NT2/D1 (cell line): ENCODE results near the gene GPT2.

Experiments used
- DNase-seq: peaks from one replicate; pipeline ENCODE4 v3.0.0-alpha.2; 2011; ENCODE audit warnings: low read depth, low spot score
- H3K27me3 ChIP-seq: 2 replicates; pipeline ENCODE4 v1.6.0; 2011; ENCODE audit warnings: mild to moderate bottlenecking; ENCODE audit not compliant: insufficient read length, insufficient read depth
- H3K36me3 ChIP-seq: 2 replicates; pipeline ENCODE4 v1.6.1; 2011; ENCODE audit warnings: mild to moderate bottlenecking, low read length, mixed read lengths; ENCODE audit not compliant: insufficient read depth, insufficient read length
- H3K4me1 ChIP-seq: 2 replicates; pipeline ENCODE4 v1.5.1; 2011; ENCODE audit not compliant: insufficient read depth, insufficient read length
- H3K4me3 ChIP-seq: 2 replicates; pipeline ENCODE4 v1.5.1; 2011; ENCODE audit warnings: low read depth; ENCODE audit not compliant: insufficient read length
- H3K9ac ChIP-seq: 2 replicates; pipeline ENCODE4 v1.6.0; 2011; ENCODE audit warnings: low read depth; ENCODE audit not compliant: insufficient read length
- H3K9me3 ChIP-seq: 2 replicates; pipeline ENCODE4 v1.5.1; 2011; ENCODE audit warnings: mild to moderate bottlenecking, low read length; ENCODE audit not compliant: insufficient read depth
- SUZ12 ChIP-seq: IDR thresholded peaks from 2 replicates; pipeline ENCODE4 v1.6.1; 2011; ENCODE audit not compliant: insufficient read length, insufficient read depth; ENCODE audit errors: extremely low read depth
- YY1 ChIP-seq: IDR thresholded peaks from 2 replicates; pipeline ENCODE4 v1.6.1; 2011; ENCODE audit not compliant: insufficient read length, insufficient read depth
- ZNF274 ChIP-seq: IDR thresholded peaks from 2 replicates; pipeline ENCODE4 v1.6.1; 2011; ENCODE audit warnings: mild to moderate bottlenecking, low read depth, low read length

The GPT2 gene

GRCh38 chr16:46971271-46971670 is 87.1 kb downstream of the GPT2 start:
- Histone ChIP-seq H3K36me3 (peaks cover 60% of the 10 kb centered on the region), H3K4me1 (no peaks in the 10 kb centered on the region), H3K27me3 (no peaks in the 10 kb centered on the region), H3K9ac (no peak overlapping the region), H3K9me3 (no peaks in the 10 kb centered on the region), H3K4me3 (no peak overlapping the region)
- TF ChIP-seq SUZ12 = no peak
- no peak for TF ChIP-seq YY1
- TF ChIP-seq ZNF274 = no peak
- no peak for DNase-seq

GRCh38 chr16:46972429-46973206 is 88.5 kb downstream of the GPT2 start:
- no peak for TF ChIP-seq YY1
- no peak for TF ChIP-seq ZNF274
- no peak for TF ChIP-seq SUZ12
- H3K36me3 ChIP-seq = peaks cover 47% of the 10 kb centered on the region
- peak overlapping the region; percentile 98 for H3K9ac ChIP-seq
- H3K9me3 ChIP-seq = no peaks in the 10 kb centered on the region
- DNase-seq = no peak
- no peaks in the 10 kb centered on the region for H3K27me3 ChIP-seq
- no peaks in the 10 kb centered on the region for H3K4me1 ChIP-seq
- peak overlapping the region; percentile 88 for H3K4me3 ChIP-seq

- H3K9ac ChIP-seq = peak within 1 kb of the TSS; percentile 98
- peak; percentile 83 for DNase-seq
- no peaks in the 10 kb centered on the region for H3K4me1 ChIP-seq
- H3K36me3 ChIP-seq = peaks cover 39% of the 10 kb centered on the region
- no peaks in the 10 kb centered on the region for H3K27me3 ChIP-seq
- no peaks in the 10 kb centered on the region for H3K9me3 ChIP-seq
- H3K4me3 ChIP-seq = peak within 1 kb of the TSS; percentile 88
- TF ChIP-seq ZNF274 (no peak), YY1 (no peak), SUZ12 (no peak)
Observed at GRCh38 chr16:46973207-46973995, 89.2 kb downstream of the GPT2 start, which contains the start of gene DNAJA2. DNAJA2 (minus strand) TSS chr16:46973674; CDS start chr16:46973572, 102 bp downstream.

GRCh38 chr16:46973996-46974324 is 89.8 kb downstream of the GPT2 start:
- DNase-seq = no peak
- Histone ChIP-seq H3K36me3 (peaks cover 33% of the 10 kb centered on the region), H3K9me3 (no peaks in the 10 kb centered on the region), H3K4me3 (peak overlapping the region; percentile 88), H3K9ac (peak overlapping the region; percentile 98), H3K27me3 (no peaks in the 10 kb centered on the region), H3K4me1 (no peaks in the 10 kb centered on the region)
- no peak for TF ChIP-seq SUZ12
- no peak for TF ChIP-seq ZNF274
- no peak for TF ChIP-seq YY1

- DNase-seq = no peak
- Histone ChIP-seq H3K27me3 (no peaks in the 10 kb centered on the region), H3K9me3 (no peaks in the 10 kb centered on the region), H3K4me1 (no peaks in the 10 kb centered on the region), H3K4me3 (peak overlapping the region; percentile 88), H3K9ac (peak overlapping the region; percentile 98), H3K36me3 (peaks cover 29% of the 10 kb centered on the region)
- TF ChIP-seq YY1 (no peak), ZNF274 (no peak), SUZ12 (no peak)
Observed at GRCh38 chr16:46974352-46974751, 90.2 kb downstream of the GPT2 start.

- DNase-seq = no peak
- Histone ChIP-seq H3K36me3 (peaks cover 21% of the 10 kb centered on the region), H3K9ac (no peak overlapping the region), H3K4me1 (no peaks in the 10 kb centered on the region), H3K9me3 (no peaks in the 10 kb centered on the region), H3K27me3 (no peaks in the 10 kb centered on the region), H3K4me3 (no peak overlapping the region)
- TF ChIP-seq SUZ12 (no peak), YY1 (no peak), ZNF274 (no peak)
Observed at GRCh38 chr16:46975165-46975564, 91.0 kb downstream of the GPT2 start.

GRCh38 chr16:46975908-46976470 is 91.8 kb downstream of the GPT2 start:
- H3K36me3 ChIP-seq = peaks cover 14% of the 10 kb centered on the region
- no peak for TF ChIP-seq SUZ12
- H3K9me3 ChIP-seq = no peaks in the 10 kb centered on the region
- H3K27me3 ChIP-seq = no peaks in the 10 kb centered on the region
- H3K9ac ChIP-seq = no peak overlapping the region
- H3K4me1 ChIP-seq = no peaks in the 10 kb centered on the region
- no peak for DNase-seq
- no peak overlapping the region for H3K4me3 ChIP-seq
